ENCODE measurements around the gene PROB1. TPM values are rescaled to one million over a fixed set of nuclear protein-coding genes. Genes with fewer than 3 reads are reported as not detected.

The PROB1 gene
- total RNA-seq, 3 donors from 2014 or later = 0.58 to 0.98 (median 0.94) TPM

DNA sequence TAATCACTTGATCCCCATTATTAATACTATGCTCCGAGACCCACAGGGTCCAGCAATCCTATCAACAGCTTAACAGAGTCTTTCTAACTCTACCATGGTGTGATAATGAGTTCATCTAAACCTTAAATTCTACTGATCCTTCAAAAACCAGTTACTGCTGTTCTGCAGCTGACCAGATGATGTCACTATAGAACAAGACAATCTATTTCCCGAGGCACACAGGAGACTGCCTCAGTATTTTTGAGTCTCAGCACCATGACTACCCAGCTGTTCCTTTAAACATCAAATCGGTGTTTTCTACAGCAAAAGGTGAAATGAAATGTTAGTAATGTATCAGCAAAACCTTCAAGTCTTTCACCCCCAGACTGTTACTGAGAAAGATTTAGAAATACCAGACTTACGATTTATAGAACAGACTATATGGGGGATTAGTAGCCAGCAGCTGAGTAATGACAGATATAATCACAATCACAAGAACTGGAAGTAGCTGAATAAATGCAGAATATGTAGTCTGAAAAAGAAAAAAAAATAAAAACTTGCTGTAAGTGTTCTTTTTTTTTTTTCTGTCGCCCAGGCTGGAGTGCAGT lies 27.5 kb upstream of the PROB1 start:
- intact Hi-C loops (cut with DNase I, micrococcal nuclease) = loop anchor here (2.0 to 5.0 kb wide), 2 partner anchors 90 to 95 kb away; no protein-coding TSS in a partner anchor
- peak; percentile 71 for ATAC-seq

DNA sequence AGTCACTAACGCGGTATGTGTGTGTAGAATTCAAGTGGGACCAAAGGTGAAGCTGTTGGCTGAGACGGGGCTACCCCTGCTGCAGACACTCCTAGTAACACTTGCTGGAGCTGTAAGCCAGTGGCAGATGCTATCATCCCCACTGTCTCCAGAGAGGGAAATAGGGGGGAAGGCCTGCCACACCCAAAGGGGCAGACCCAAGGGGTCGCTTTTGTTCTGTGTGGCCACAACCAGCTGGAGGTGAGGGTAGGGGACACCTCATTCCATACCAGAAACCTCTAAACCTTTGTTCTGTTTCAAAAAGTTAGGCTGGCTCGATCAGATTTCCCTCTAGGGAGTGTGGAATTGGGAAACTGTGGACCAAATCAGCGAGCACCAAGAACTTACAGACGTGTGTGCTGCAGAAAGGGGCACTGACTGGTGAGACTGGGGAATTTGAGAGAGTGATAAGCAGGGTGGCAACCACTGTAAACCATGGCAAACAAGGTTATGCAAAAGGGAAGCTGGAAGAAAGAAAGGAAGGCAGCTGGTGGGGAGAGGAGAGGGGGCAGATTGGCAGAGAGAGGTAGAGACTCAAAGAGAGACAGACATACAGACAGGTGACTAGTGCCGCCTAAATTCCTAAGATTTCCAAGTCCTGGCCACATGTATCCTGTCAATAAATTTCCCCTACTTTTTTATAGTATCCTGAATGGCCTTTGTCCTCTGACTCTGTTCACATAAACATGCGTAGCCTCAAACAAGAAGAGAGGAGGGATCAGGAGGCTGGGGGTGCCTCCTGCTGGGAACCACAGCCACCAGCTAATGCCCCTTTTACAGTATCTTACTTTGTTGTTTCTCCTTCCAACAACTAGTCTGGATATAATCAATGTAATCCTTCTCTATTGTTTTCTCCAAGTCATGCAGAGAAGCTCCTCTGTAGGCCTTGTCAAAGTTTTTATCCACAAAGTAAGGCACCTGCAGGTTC lies 24.6 kb upstream of the PROB1 start:
- DNase-seq = peak in 1 of 3 donors; percentile 48
- Histone ChIP-seq H3K4me1 (ENCODE audit: low read depth) (peaks cover 32% of the 10 kb centered on the region), H3K4me3 (no peak overlapping the region), H3K36me3 (ENCODE audit: low read depth) (no peaks in the 10 kb centered on the region), H3K9me3 (no peaks in the 10 kb centered on the region)
- peak; percentile 77 for ATAC-seq
- intact Hi-C loops (cut with DNase I, micrococcal nuclease) = loop anchor here in 1 of 2 donors (5.0 kb wide), 1 partner anchor 98 kb away; no protein-coding TSS in a partner anchor
- TF ChIP-seq, protein P1, sequence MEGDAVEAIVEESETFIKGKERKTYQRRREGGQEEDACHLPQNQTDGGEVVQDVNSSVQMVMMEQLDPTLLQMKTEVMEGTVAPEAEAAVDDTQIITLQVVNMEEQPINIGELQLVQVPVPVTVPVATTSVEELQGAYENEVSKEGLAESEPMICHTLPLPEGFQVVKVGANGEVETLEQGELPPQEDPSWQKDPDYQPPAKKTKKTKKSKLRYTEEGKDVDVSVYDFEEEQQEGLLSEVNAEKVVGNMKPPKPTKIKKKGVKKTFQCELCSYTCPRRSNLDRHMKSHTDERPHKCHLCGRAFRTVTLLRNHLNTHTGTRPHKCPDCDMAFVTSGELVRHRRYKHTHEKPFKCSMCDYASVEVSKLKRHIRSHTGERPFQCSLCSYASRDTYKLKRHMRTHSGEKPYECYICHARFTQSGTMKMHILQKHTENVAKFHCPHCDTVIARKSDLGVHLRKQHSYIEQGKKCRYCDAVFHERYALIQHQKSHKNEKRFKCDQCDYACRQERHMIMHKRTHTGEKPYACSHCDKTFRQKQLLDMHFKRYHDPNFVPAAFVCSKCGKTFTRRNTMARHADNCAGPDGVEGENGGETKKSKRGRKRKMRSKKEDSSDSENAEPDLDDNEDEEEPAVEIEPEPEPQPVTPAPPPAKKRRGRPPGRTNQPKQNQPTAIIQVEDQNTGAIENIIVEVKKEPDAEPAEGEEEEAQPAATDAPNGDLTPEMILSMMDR (IDR thresholded peaks at IDR 0.05) = no peak

More for the DNA sequence above, 27.5 kb upstream of the PROB1 start:
- Histone ChIP-seq H3K4me1 (ENCODE audit: low read depth) (peaks cover 20% of the 10 kb centered on the region), H3K36me3 (ENCODE audit: low read depth) (no peaks in the 10 kb centered on the region), H3K9me3 (no peaks in the 10 kb centered on the region), H3K4me3 (no peak overlapping the region)
- peak in 1 of 3 donors; percentile 81 for DNase-seq
- TF ChIP-seq, protein P1 (IDR thresholded peaks at IDR 0.05) = peak; percentile 49

DNA sequence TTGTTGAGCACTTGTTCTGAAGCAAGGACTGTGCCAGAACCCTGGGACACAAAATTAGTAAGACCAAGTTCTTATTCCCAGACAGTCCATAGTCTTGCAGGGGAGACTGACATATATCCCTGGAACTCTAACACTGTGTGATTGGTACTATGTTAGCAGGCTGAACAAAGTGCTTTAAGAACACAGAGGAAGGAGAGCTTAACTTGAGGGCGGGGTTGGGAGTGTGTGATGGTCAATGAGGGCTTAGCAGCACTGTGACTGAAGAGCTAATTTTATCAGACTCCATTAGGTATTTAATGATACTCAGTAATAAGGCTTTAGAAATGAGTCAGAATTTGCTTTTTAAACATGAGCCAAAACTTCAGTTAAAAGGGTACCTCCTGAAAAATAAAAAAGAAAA lies 23.9 kb upstream of the PROB1 start:
- Histone ChIP-seq H3K4me3 (no peak overlapping the region), H3K9me3 (no peaks in the 10 kb centered on the region), H3K36me3 (ENCODE audit: low read depth) (no peaks in the 10 kb centered on the region), H3K4me1 (ENCODE audit: low read depth) (peaks cover 32% of the 10 kb centered on the region)
- intact Hi-C loops (cut with DNase I, micrococcal nuclease) = no loop called here
- ATAC-seq = peak; percentile 35
- DNase-seq = no peak
- TF ChIP-seq, protein P1 (IDR thresholded peaks at IDR 0.05) = no peak

DNA sequence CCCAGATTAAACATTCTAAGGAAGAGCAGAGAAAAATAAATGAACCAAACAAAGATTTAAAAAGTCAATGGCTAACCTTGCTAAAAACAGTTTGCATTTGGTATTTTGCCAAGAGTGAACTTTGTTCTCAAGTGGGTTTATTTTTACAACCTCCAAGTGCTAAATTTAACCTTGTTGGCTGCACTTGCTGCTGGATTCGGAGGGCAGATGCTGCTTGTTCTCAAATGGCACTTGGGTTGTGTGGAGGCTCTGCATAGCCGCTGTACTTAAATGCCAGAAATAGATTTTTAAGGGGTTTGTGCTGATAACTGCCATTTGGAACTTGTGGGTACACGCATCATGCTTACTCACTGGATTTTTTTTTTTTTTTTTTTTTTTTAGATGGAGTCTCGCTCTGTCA lies 22.3 kb upstream of the PROB1 start:
- no peak overlapping the region for H3K4me3 ChIP-seq
- ATAC-seq (no peak), DNase-seq (no peak)
- no peaks in the 10 kb centered on the region for H3K36me3 ChIP-seq (ENCODE audit: low read depth)
- intact Hi-C loops (cut with DNase I, micrococcal nuclease) = no loop called here
- peaks cover 32% of the 10 kb centered on the region for H3K4me1 ChIP-seq (ENCODE audit: low read depth)
- H3K9me3 ChIP-seq = no peaks in the 10 kb centered on the region
- TF ChIP-seq, protein P1 (IDR thresholded peaks at IDR 0.05) = no peak

DNA sequence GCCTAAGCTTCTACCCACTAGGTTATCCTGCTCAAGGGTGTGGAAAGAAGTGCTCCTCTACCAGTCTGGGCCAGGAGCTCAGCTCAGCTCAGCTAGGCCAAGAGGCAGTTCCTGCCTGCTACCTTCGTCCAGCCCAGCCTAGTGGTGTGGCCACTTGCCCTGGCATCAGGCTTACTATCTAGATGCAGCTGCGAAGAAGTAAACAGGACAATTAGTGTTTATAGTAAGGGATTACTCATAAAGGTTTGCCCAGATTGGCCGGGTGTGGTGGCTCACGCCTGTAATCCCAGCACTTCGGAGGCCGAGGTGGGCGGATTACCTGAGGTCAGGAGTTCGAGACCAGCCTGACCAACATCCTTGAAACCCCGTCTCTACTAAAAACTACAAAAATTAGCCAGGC lies 21.7 kb upstream of the PROB1 start:
- ATAC-seq = peak; percentile 80
- peaks cover 32% of the 10 kb centered on the region for H3K4me1 ChIP-seq (ENCODE audit: low read depth)

More for the DNA sequence above, 21.7 kb upstream of the PROB1 start:
- intact Hi-C loops (cut with DNase I, micrococcal nuclease) = no loop called here
- TF ChIP-seq, protein P1 (IDR thresholded peaks at IDR 0.05) = no peak
- no peak overlapping the region for H3K4me3 ChIP-seq
- peak; percentile 63 to 75 (median 64) for DNase-seq
- H3K36me3 ChIP-seq (ENCODE audit: low read depth) = no peaks in the 10 kb centered on the region
- no peaks in the 10 kb centered on the region for H3K9me3 ChIP-seq

Data from mucosa of descending colon (tissue), 3 donors.